GM06990 (cell line): ENCODE data around the gene GABRA5.

ENCODE experiments used
- DNase-seq: peaks from one replicate; pipeline ENCODE4 v3.0.0-alpha.2; 2011; ENCODE audit not compliant: insufficient read length; ENCODE audit errors: extremely low read depth
- H3K27me3 ChIP-seq: replicated peaks from 2 replicates; pipeline ENCODE4 v1.6.0; 2011; ENCODE audit warnings: low read length; ENCODE audit not compliant: control insufficient read depth, insufficient read depth
- H3K36me3 ChIP-seq: 2 replicates; pipeline ENCODE4 v1.5.1; 2011; ENCODE audit warnings: low read length; ENCODE audit not compliant: control insufficient read depth, insufficient read depth
- H3K4me3 ChIP-seq: replicated peaks from 2 replicates; pipeline ENCODE4 v1.5.1; 2011; ENCODE audit warnings: low read depth, mild to moderate bottlenecking, control low read depth, low read length
- CTCF ChIP-seq: IDR thresholded peaks from 2 replicates; pipeline ENCODE4 v1.5.1; 2011; ENCODE audit warnings: low read length, control low read depth, mild to moderate bottlenecking, inconsistent platforms; ENCODE audit not compliant: insufficient read depth, poor library complexity, severe bottlenecking

GABRA5 gene

DNA sequence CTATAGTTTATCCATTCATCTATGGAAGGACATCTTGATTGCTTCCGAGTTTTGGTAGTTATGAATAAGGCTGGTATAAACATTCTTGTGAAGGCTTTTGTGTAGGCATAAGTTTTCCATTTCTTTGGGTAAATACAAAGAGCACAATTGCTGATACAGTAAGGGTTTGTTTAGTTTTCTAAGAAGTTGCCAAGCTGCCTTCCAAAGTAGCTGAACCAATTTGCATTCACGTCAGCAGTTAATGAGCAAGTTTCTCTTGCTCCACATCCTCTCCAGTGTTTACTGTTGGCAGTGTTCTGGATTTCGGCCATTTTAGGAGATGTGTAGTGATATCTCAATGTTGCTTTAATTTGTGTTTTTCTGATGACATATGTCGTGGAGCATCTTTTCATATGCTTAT is 34.2 kb downstream of the GABRA5 start:
- no peak overlapping the region for H3K4me3 ChIP-seq
- no peak for DNase-seq
- H3K27me3 ChIP-seq, result no peaks in the 10 kb centered on the region
- no peak for TF ChIP-seq CTCF
- no peaks in the 10 kb centered on the region for H3K36me3 ChIP-seq

DNA sequence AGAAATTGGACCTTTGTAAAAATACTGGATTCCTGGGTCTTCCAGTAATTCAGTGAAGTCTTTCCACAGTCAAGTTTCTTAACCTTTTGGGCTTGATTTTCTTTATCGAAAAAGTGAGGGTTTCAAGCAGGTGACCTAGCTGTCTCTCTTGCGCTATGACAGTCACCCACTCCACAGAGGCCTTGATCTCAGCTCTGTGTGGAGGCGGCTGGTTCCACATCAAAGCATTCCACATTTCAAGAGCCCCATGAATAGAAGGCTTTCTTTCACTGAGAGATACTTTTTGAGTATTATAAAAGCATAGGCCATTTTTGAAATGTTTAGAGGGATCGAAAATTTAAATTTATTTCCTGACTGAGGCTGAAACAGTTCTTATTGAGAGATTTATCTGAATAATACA is 43.9 kb downstream of the GABRA5 start:
- TF ChIP-seq CTCF, result no peak
- Histone ChIP-seq H3K36me3 (no peaks in the 10 kb centered on the region), H3K4me3 (no peak overlapping the region), H3K27me3 (no peaks in the 10 kb centered on the region)
- no peak for DNase-seq

DNA sequence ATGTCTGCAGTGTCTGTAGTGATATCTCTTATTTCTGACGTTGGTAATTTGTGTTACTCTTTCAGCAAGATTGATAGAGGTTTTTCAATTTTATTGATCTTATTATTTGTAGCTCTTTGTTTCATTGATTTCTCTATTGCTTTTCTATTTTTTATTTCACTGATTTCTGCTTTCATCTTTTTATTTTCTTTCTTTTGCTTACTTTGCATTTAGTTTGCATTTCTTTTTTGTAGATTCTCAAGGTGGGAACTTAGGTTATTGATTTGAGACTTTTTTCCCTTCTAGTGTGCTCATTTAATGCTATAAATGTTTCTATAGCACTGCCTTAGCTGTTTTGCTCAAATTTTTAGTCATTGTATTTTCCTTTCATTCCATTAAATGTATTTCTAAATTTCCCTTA is 54.6 kb downstream of the GABRA5 start:
- TF ChIP-seq CTCF, result no peak
- H3K27me3 ChIP-seq, result no peaks in the 10 kb centered on the region
- H3K36me3 ChIP-seq, result no peaks in the 10 kb centered on the region
- DNase-seq, result no peak
- no peak overlapping the region for H3K4me3 ChIP-seq

- H3K4me3 ChIP-seq, result no peak overlapping the region
- no peak for DNase-seq
- TF ChIP-seq CTCF, result no peak
- H3K27me3 ChIP-seq, result no peaks in the 10 kb centered on the region
- H3K36me3 ChIP-seq, result no peaks in the 10 kb centered on the region
These were observed 59.2 kb downstream of the GABRA5 start for GRCh38 chr15:26926081-26926480.

GRCh38 chr15:26928051-26928450 is 61.2 kb downstream of the GABRA5 start:
- Histone ChIP-seq H3K36me3 (no peaks in the 10 kb centered on the region), H3K4me3 (no peak overlapping the region), H3K27me3 (no peaks in the 10 kb centered on the region)
- no peak for DNase-seq
- no peak for TF ChIP-seq CTCF

GRCh38 chr15:26929588-26929987 is 62.7 kb downstream of the GABRA5 start:
- DNase-seq, result no peak
- H3K27me3 ChIP-seq, result no peaks in the 10 kb centered on the region

More at GRCh38 chr15:26929588-26929987, 62.7 kb downstream of the GABRA5 start:
- H3K36me3 ChIP-seq, result no peaks in the 10 kb centered on the region
- H3K4me3 ChIP-seq, result no peak overlapping the region
- no peak for TF ChIP-seq CTCF
